ENCODE data around the gene HPRT1.
"Not testable (repeated sequence)": the region's sequence is repeated elsewhere in the genome, so short reads cannot be mapped to it uniquely, and the experiment has no call there.

The HPRT1 gene

GRCh38 chrX:134461437-134461836 lies 1.5 kb downstream of the HPRT1 start:
- TF ChIP-seq CTCF (IDR thresholded peaks at IDR 0.05; ENCODE audit: insufficient read depth, low read length, poor library complexity, severe bottlenecking) = no peak
- no peak for DNase-seq (ENCODE audit: extremely low read depth, insufficient read length)
- H3K4me3 ChIP-seq (replicated peaks; ENCODE audit: low read depth, low read length) = peak overlapping the region; percentile 72
- no peaks in the 10 kb centered on the region for H3K27me3 ChIP-seq (replicated peaks; ENCODE audit: control insufficient read depth, insufficient read depth, low read length)
- no peaks in the 10 kb centered on the region for H3K36me3 ChIP-seq (ENCODE audit: control insufficient read depth, insufficient read depth, low read length)

GRCh38 chrX:134462927-134463326 lies 3.0 kb downstream of the HPRT1 start:
- H3K36me3 ChIP-seq (ENCODE audit: control insufficient read depth, insufficient read depth, low read length) = no peaks in the 10 kb centered on the region
- no peaks in the 10 kb centered on the region for H3K27me3 ChIP-seq (replicated peaks; ENCODE audit: control insufficient read depth, insufficient read depth, low read length)
- no peak for DNase-seq (ENCODE audit: extremely low read depth, insufficient read length)
- no peak for TF ChIP-seq CTCF (IDR thresholded peaks at IDR 0.05; ENCODE audit: insufficient read depth, low read length, poor library complexity, severe bottlenecking)
- H3K4me3 ChIP-seq (replicated peaks; ENCODE audit: low read depth, low read length) = no peak overlapping the region

GRCh38 chrX:134464453-134464852 lies 4.5 kb downstream of the HPRT1 start:
- H3K4me3 ChIP-seq (replicated peaks; ENCODE audit: low read depth, low read length); H3K36me3 ChIP-seq (ENCODE audit: control insufficient read depth, insufficient read depth, low read length); H3K27me3 ChIP-seq (replicated peaks; ENCODE audit: control insufficient read depth, insufficient read depth, low read length); DNase-seq (ENCODE audit: extremely low read depth, insufficient read length): not testable (repeated sequence)

GRCh38 chrX:134469486-134469885 lies 9.5 kb downstream of the HPRT1 start:
- Histone ChIP-seq H3K27me3 (replicated peaks; ENCODE audit: control insufficient read depth, insufficient read depth, low read length) (no peaks in the 10 kb centered on the region), H3K4me3 (replicated peaks; ENCODE audit: low read depth, low read length) (no peak overlapping the region), H3K36me3 (ENCODE audit: control insufficient read depth, insufficient read depth, low read length) (no peaks in the 10 kb centered on the region)
- DNase-seq (ENCODE audit: extremely low read depth, insufficient read length) = no peak
- TF ChIP-seq CTCF (IDR thresholded peaks at IDR 0.05; ENCODE audit: insufficient read depth, low read length, poor library complexity, severe bottlenecking) = no peak

- H3K36me3 ChIP-seq (ENCODE audit: control insufficient read depth, insufficient read depth, low read length) = no peaks in the 10 kb centered on the region
- no peak overlapping the region for H3K4me3 ChIP-seq (replicated peaks; ENCODE audit: low read depth, low read length)
- DNase-seq (ENCODE audit: extremely low read depth, insufficient read length) = no peak
- H3K27me3 ChIP-seq (replicated peaks; ENCODE audit: control insufficient read depth, insufficient read depth, low read length) = no peaks in the 10 kb centered on the region
- no peak for TF ChIP-seq CTCF (IDR thresholded peaks at IDR 0.05; ENCODE audit: insufficient read depth, low read length, poor library complexity, severe bottlenecking)
Observed at GRCh38 chrX:134470013-134470412, 10.0 kb downstream of the HPRT1 start.

GRCh38 chrX:134472041-134472440 lies 12.1 kb downstream of the HPRT1 start:
- Histone ChIP-seq H3K36me3 (ENCODE audit: control insufficient read depth, insufficient read depth, low read length) (no peaks in the 10 kb centered on the region), H3K4me3 (replicated peaks; ENCODE audit: low read depth, low read length) (no peak overlapping the region), H3K27me3 (replicated peaks; ENCODE audit: control insufficient read depth, insufficient read depth, low read length) (no peaks in the 10 kb centered on the region)
- DNase-seq (ENCODE audit: extremely low read depth, insufficient read length) = no peak
- no peak for TF ChIP-seq CTCF (IDR thresholded peaks at IDR 0.05; ENCODE audit: insufficient read depth, low read length, poor library complexity, severe bottlenecking)
